ENCODE data around the gene CYP26B1. TPM values are rescaled to one million over a fixed set of nuclear protein-coding genes. Genes with fewer than 3 reads are reported as not detected.

The CYP26B1 gene
- total and polyA plus RNA-seq, 4 donors, result 3.6 to 9.8 (median 4.7) TPM

GRCh38 chr2:72149556-72150156 is 2.0 kb upstream of the CYP26B1 start:
- Histone ChIP-seq H3K9me3 (ENCODE audit: control insufficient read depth, insufficient read depth, low read length) (no peaks in the 10 kb centered on the region), H3K27me3 (ENCODE audit: control insufficient read depth, insufficient read depth, low read length) (peaks cover 72% of the 10 kb centered on the region), H3K27ac (ENCODE audit: low read depth, low read length) (no peak overlapping the region), H3K36me3 (ENCODE audit: control insufficient read depth, insufficient read depth, low read length) (peaks cover 3% of the 10 kb centered on the region), H3K4me3 (ENCODE audit: low read depth, low read length) (peak overlapping the region; percentile 42), H3K4me1 (ENCODE audit: control insufficient read depth, insufficient read depth, low read length) (peaks cover 58% of the 10 kb centered on the region)
- DNase-seq (ENCODE audit: low read depth in 4 of 6, low spot score in 6 of 6), result no peak
- WGBS (ENCODE audit: insufficient coverage), result under 1% methylated on average over 43 of the region's 45 CpGs

- under 1% methylated on average over 60 of the region's 65 CpGs for WGBS (ENCODE audit: insufficient coverage)
- Histone ChIP-seq H3K27ac (ENCODE audit: low read depth, low read length) (no peak overlapping the region), H3K27me3 (ENCODE audit: control insufficient read depth, insufficient read depth, low read length) (peaks cover 74% of the 10 kb centered on the region), H3K36me3 (ENCODE audit: control insufficient read depth, insufficient read depth, low read length) (no peaks in the 10 kb centered on the region), H3K4me1 (ENCODE audit: control insufficient read depth, insufficient read depth, low read length) (peaks cover 60% of the 10 kb centered on the region), H3K4me3 (ENCODE audit: low read depth, low read length) (peak overlapping the region; percentile 44), H3K9me3 (ENCODE audit: control insufficient read depth, insufficient read depth, low read length) (no peaks in the 10 kb centered on the region)
- peak in 2 of 6 donors; percentile 46 to 64 for DNase-seq (ENCODE audit: low read depth in 4 of 6, low spot score in 6 of 6)
These were observed 1.3 kb upstream of the CYP26B1 start for GRCh38 chr2:72148837-72149555.

DNA sequence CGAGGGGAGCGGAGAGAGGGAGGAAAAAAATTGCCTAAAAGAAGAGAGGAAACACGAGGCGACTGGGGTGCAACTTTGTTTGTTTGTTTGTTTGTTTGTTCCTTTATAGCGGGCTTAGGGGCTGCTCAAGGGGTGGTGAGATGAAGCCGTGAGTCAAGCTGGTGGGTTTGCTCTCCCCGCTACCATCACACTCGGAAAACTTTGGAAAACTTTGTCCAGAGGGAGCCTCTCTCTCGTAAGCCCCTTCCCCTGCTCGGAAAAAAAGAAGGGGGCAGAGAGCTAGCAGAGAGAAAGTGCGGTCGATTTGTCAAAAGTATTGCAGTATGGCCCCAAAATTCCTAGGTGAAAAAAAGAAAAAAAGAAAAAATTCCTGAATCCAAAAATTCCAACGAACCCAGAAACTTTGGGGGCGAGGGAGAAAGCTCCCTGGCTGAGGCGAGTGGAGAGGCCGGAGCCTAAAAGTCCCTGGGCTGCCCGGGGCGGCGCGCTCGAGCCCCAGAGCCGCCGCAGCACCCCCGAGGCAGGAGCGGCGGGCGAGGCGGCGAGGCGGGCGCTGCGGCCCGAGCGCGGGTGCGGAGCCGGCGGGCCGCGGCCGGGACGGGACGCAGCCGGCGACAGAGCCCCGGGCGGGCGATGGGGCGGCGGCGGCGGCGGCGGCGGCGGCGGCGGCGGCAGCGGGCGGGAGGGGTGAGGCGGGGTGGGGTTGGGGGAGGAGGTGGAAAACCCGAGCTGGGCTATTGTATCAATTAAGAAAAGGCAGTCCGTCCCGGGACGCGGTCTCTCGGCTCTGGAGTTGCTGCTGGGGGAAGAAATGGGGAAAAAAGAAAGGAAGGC is 558 bp upstream of the CYP26B1 start:
- H3K27ac ChIP-seq (ENCODE audit: low read depth, low read length), result no peak overlapping the region
- peaks cover 78% of the 10 kb centered on the region for H3K27me3 ChIP-seq (ENCODE audit: control insufficient read depth, insufficient read depth, low read length)
- DNase-seq (ENCODE audit: low read depth in 4 of 6, low spot score in 6 of 6), result no peak
- H3K9me3 ChIP-seq (ENCODE audit: control insufficient read depth, insufficient read depth, low read length), result no peaks in the 10 kb centered on the region
- peaks cover 68% of the 10 kb centered on the region for H3K4me1 ChIP-seq (ENCODE audit: control insufficient read depth, insufficient read depth, low read length)
- WGBS (ENCODE audit: insufficient coverage), result 0% methylated on average over 30 of the region's 68 CpGs
- H3K4me3 ChIP-seq (ENCODE audit: low read depth, low read length), result peak overlapping the region; percentile 44
- no peaks in the 10 kb centered on the region for H3K36me3 ChIP-seq (ENCODE audit: control insufficient read depth, insufficient read depth, low read length)

GRCh38 chr2:72146347-72147302 is 1.0 kb downstream of the CYP26B1 start:
- 1% methylated on average over 57 of the region's 58 CpGs for WGBS (ENCODE audit: insufficient coverage)
- peaks cover 88% of the 10 kb centered on the region for H3K27me3 ChIP-seq (ENCODE audit: control insufficient read depth, insufficient read depth, low read length)
- H3K4me3 ChIP-seq (ENCODE audit: low read depth, low read length), result peak overlapping the region; percentile 13
- no peaks in the 10 kb centered on the region for H3K36me3 ChIP-seq (ENCODE audit: control insufficient read depth, insufficient read depth, low read length)
- no peak overlapping the region for H3K27ac ChIP-seq (ENCODE audit: low read depth, low read length)
- DNase-seq (ENCODE audit: low read depth in 4 of 6, low spot score in 6 of 6), result peak in 2 of 6 donors; percentile 29 to 33
- H3K9me3 ChIP-seq (ENCODE audit: control insufficient read depth, insufficient read depth, low read length), result no peaks in the 10 kb centered on the region
- H3K4me1 ChIP-seq (ENCODE audit: control insufficient read depth, insufficient read depth, low read length), result peaks cover 78% of the 10 kb centered on the region

GRCh38 chr2:72145658-72146329 is 1.9 kb downstream of the CYP26B1 start:
- H3K36me3 ChIP-seq (ENCODE audit: control insufficient read depth, insufficient read depth, low read length), result no peaks in the 10 kb centered on the region

GRCh38 chr2:72145289-72145657 is 2.4 kb downstream of the CYP26B1 start:
- Histone ChIP-seq H3K4me3 (ENCODE audit: low read depth, low read length) (peak overlapping the region; percentile 37), H3K27me3 (ENCODE audit: control insufficient read depth, insufficient read depth, low read length) (peaks cover 87% of the 10 kb centered on the region), H3K9me3 (ENCODE audit: control insufficient read depth, insufficient read depth, low read length) (no peaks in the 10 kb centered on the region), H3K36me3 (ENCODE audit: control insufficient read depth, insufficient read depth, low read length) (no peaks in the 10 kb centered on the region), H3K4me1 (ENCODE audit: control insufficient read depth, insufficient read depth, low read length) (peaks cover 74% of the 10 kb centered on the region), H3K27ac (ENCODE audit: low read depth, low read length) (no peak overlapping the region)
- DNase-seq (ENCODE audit: low read depth in 4 of 6, low spot score in 6 of 6), result peak in 1 of 6 donors; percentile 74
- 0% methylated on average over 24 of the region's 29 CpGs for WGBS (ENCODE audit: insufficient coverage)

More at GRCh38 chr2:72145658-72146329, 1.9 kb downstream of the CYP26B1 start:
- Histone ChIP-seq H3K9me3 (ENCODE audit: control insufficient read depth, insufficient read depth, low read length) (no peaks in the 10 kb centered on the region), H3K4me3 (ENCODE audit: low read depth, low read length) (peak overlapping the region; percentile 37), H3K27ac (ENCODE audit: low read depth, low read length) (no peak overlapping the region), H3K27me3 (ENCODE audit: control insufficient read depth, insufficient read depth, low read length) (peaks cover 87% of the 10 kb centered on the region), H3K4me1 (ENCODE audit: control insufficient read depth, insufficient read depth, low read length) (peaks cover 78% of the 10 kb centered on the region)
- no peak for DNase-seq (ENCODE audit: low read depth in 4 of 6, low spot score in 6 of 6)
- 0% methylated on average over 13 of the region's 33 CpGs for WGBS (ENCODE audit: insufficient coverage)

DNA sequence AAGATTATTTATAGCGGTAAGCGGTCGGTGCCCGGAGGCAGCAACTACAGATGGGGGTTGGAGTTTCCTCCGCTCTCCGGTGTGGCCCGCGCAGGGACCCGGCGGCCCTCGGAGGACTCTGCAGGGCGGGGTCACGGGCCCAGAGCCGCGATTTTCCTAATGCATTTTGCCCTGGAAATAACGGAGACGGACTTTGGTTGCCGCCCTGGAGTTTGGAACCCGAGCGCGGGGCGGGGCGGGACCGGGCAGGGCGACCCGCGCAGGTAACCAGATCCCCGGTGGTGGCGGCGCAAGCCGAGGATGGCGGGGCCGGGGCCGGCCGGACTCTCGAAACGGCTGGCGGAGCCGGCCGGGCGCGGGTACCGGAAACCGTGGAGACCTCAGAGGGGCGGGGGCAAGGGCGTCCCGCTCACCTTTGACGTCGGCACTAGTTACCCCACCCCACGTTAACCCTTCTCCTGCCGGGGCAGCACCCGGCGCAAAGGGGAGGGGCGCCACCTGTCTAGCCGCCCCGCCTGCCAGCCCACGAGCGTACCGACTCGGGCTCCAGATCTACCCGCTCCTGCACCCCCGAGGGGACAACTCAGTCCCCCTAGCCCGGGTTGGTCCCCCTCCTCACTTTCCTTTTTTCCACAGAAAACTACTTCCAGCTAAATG is 2.9 kb downstream of the CYP26B1 start:
- WGBS (ENCODE audit: insufficient coverage), result under 1% methylated on average over 63 of the region's 63 CpGs
- DNase-seq (ENCODE audit: low read depth in 4 of 6, low spot score in 6 of 6), result peak in 1 of 6 donors; percentile 47
- Histone ChIP-seq H3K9me3 (ENCODE audit: control insufficient read depth, insufficient read depth, low read length) (no peaks in the 10 kb centered on the region), H3K27ac (ENCODE audit: low read depth, low read length) (no peak overlapping the region), H3K4me3 (ENCODE audit: low read depth, low read length) (peak overlapping the region; percentile 37), H3K4me1 (ENCODE audit: control insufficient read depth, insufficient read depth, low read length) (peaks cover 69% of the 10 kb centered on the region), H3K36me3 (ENCODE audit: control insufficient read depth, insufficient read depth, low read length) (no peaks in the 10 kb centered on the region), H3K27me3 (ENCODE audit: control insufficient read depth, insufficient read depth, low read length) (peaks cover 86% of the 10 kb centered on the region)

DNA sequence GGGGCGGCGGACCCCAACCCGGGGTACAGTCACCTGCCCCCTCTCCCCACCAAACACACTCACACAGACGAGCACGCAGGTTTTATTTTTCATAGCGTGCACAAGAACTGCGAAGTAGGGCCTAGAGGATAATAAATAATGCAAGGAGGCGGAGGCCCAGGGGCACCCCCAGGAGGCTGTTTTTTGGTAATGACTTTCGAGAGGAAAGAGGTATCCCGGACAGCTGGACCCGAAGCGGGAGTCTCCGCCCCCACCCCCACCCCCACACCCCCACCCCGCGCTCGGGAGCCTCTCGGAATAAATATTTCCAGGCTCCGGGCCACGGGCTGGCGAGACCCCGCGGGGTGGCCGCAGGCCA is 3.4 kb downstream of the CYP26B1 start:
- WGBS (ENCODE audit: insufficient coverage), result 0% methylated on average over 6 of the region's 23 CpGs
- Histone ChIP-seq H3K27me3 (ENCODE audit: control insufficient read depth, insufficient read depth, low read length) (peaks cover 81% of the 10 kb centered on the region), H3K9me3 (ENCODE audit: control insufficient read depth, insufficient read depth, low read length) (no peaks in the 10 kb centered on the region), H3K36me3 (ENCODE audit: control insufficient read depth, insufficient read depth, low read length) (no peaks in the 10 kb centered on the region), H3K4me3 (ENCODE audit: low read depth, low read length) (peak overlapping the region; percentile 26), H3K4me1 (ENCODE audit: control insufficient read depth, insufficient read depth, low read length) (peaks cover 63% of the 10 kb centered on the region), H3K27ac (ENCODE audit: low read depth, low read length) (no peak overlapping the region)
- DNase-seq (ENCODE audit: low read depth in 4 of 6, low spot score in 6 of 6), result no peak

All from spinal cord (tissue), 10 donors.